PC-3 (cell line): ENCODE results near the gene PCSK2. TPM values are rescaled to one million over a fixed set of nuclear protein-coding genes. Genes with fewer than 3 reads are reported as not detected.

Experiments used
- ATAC-seq: fragments of 200-7000 bp; cut with Tn5 transposase; 2 replicates; pipeline ENCODE4 v1.9.1; 2020; ENCODE audit warnings: mild to moderate bottlenecking, moderate library complexity
- BruUV-seq: library from RNA; stranded (reverse); fragments of 400-500 nt; replicated peaks from 2 replicates; lab custom pipeline; 2021; lab: Mats Ljungman, UMichigan
- CTCF ChIA-PET: fragments of 300-600 bp; sonication (Branson Sonifier 250); formaldehyde crosslinking; loops from one replicate; lab custom pipeline; 2022; ENCODE audit warnings: antibody characterized with exemption; lab: Charles Lee
- POLR2A ChIA-PET: fragments of 300-600 bp; sonication (Branson Sonifier 250); formaldehyde crosslinking; loops from one replicate; lab custom pipeline; 2022; ENCODE audit warnings: antibody characterized with exemption; ENCODE audit not compliant: unreplicated experiment; lab: Charles Lee
- DNase-seq: peaks from one replicate; pipeline ENCODE4 v3.0.0-alpha.2; 2015
- H2AFZ ChIP-seq: fragments of 300-600 bp; sonication (generic); 2 replicates; pipeline ENCODE4 v1.6.0; 2016; ENCODE audit warnings: antibody characterized with exemption, low read length
- H3F3A ChIP-seq: fragments of 300-600 bp; sonication (generic); one replicate; pipeline ENCODE4 v1.6.0; 2017; ENCODE audit warnings: antibody characterized with exemption, low read length, control low read depth, mild to moderate bottlenecking; ENCODE audit not compliant: unreplicated experiment
- H3K27ac ChIP-seq: fragments of 300-600 bp; sonication (generic); 2 replicates; pipeline ENCODE4 v1.5.1; 2016; ENCODE audit warnings: mild to moderate bottlenecking, low read length
- H3K27me3 ChIP-seq: fragments of 300-600 bp; sonication (generic); 2 replicates; pipeline ENCODE4 v1.6.1; 2016; ENCODE audit warnings: low read length, mixed read lengths
- H3K36me3 ChIP-seq: fragments of 300-600 bp; sonication (generic); 2 replicates; pipeline ENCODE4 v1.6.1; 2016; ENCODE audit warnings: low read depth, mixed run types, low read length, mixed read lengths
- H3K4me1 ChIP-seq: fragments of 300-600 bp; sonication (generic); 2 replicates; pipeline ENCODE4 v1.5.1; 2016; ENCODE audit warnings: low read length; ENCODE audit not compliant: insufficient read depth
- H3K4me2 ChIP-seq: fragments of 300-600 bp; sonication (generic); 2 replicates; pipeline ENCODE4 v1.6.0; 2016; ENCODE audit warnings: low read length
- H3K4me3 ChIP-seq: fragments of 300-600 bp; sonication (generic); 2 replicates; pipeline ENCODE4 v1.5.1; 2016; ENCODE audit warnings: mild to moderate bottlenecking, low read length, mixed read lengths
- H3K79me2 ChIP-seq: fragments of 300-600 bp; sonication (generic); 2 replicates; pipeline ENCODE4 v1.6.1; 2017; ENCODE audit warnings: low read length, mixed read lengths
- H3K9ac ChIP-seq: fragments of 300-600 bp; sonication (generic); 2 replicates; pipeline ENCODE4 v1.6.0; 2016; ENCODE audit warnings: mild to moderate bottlenecking, low read length
- H3K9me2 ChIP-seq: fragments of 300-600 bp; sonication (generic); replicated peaks from 2 replicates; pipeline ENCODE4 v1.6.1; 2016; ENCODE audit warnings: mixed run types, low read length, mixed read lengths
- H3K9me3 ChIP-seq: fragments of 300-600 bp; sonication (generic); 2 replicates; pipeline ENCODE4 v1.6.1; 2016; ENCODE audit warnings: low read length, mixed read lengths
- H4K20me1 ChIP-seq: fragments of 300-600 bp; sonication (generic); 2 replicates; pipeline ENCODE4 v1.6.1; 2016; ENCODE audit warnings: low read length, mixed read lengths
- EZH2 ChIP-seq: fragments of 300-600 bp; sonication (generic); IDR thresholded peaks from one replicate; pipeline ENCODE4 v1.6.1; 2017; ENCODE audit warnings: antibody characterized with exemption, mild to moderate bottlenecking, low read length; ENCODE audit not compliant: unreplicated experiment
- EZH2phosphoT487 ChIP-seq: fragments of 300-600 bp; sonication (generic); IDR thresholded peaks from 2 replicates; pipeline ENCODE4 v1.6.1; 2018; ENCODE audit warnings: mild to moderate bottlenecking, antibody characterized with exemption, low read length, borderline replicate concordance
- intact Hi-C: fragments of 100-400 bp; cut with micrococcal nuclease; formaldehyde crosslinking; loops from 2 replicates; pipeline ENCODE4 v1.9.0; 2023
- total RNA-seq: library from RNA; depleted of rRNA; stranded (reverse); fragments of >200 nt; gene quantifications from 2 replicates; pipeline ENCODE4 v1.2.3, GENCODE V29; 2014
- TF ChIP-seq, protein P1 (sequence below): fragments of 300-600 bp; sonication (generic); conservative IDR thresholded peaks from 2 replicates; pipeline ENCODE4 v1.5.1; 2017; ENCODE audit warnings: antibody characterized with exemption, low read depth, mild to moderate bottlenecking, low read length

Gene PCSK2
- total RNA-seq, 1 experiment from 2014 or later = not detected

GRCh38 chr20:17533396-17533795 is 306.6 kb downstream of the PCSK2 start:
- DNase-seq (peak; percentile 61), ATAC-seq (no peak; the same call in 1 of the 2 replicates)
- Histone ChIP-seq H3K27ac (no peak overlapping the region), H2AFZ (no peak overlapping the region), H3K4me1 (peaks cover 29% of the 10 kb centered on the region), H3K9ac (no peak overlapping the region), H3K79me2 (no peaks in the 10 kb centered on the region), H3K4me3 (no peak overlapping the region), H3K36me3 (no peaks in the 10 kb centered on the region), H3K9me2 (no peaks in the 10 kb centered on the region), H3F3A (peaks cover 3% of the 10 kb centered on the region), H3K27me3 (no peaks in the 10 kb centered on the region), H3K9me3 (no peaks in the 10 kb centered on the region), H3K4me2 (no peak overlapping the region), H4K20me1 (no peaks in the 10 kb centered on the region)
- ChIA-PET CTCF (no interaction called here), POLR2A (interaction anchor here (0.6 kb wide), 2 partner anchors 40 to 804 kb away, joined by 6 read pairs; partner anchors contain the start of gene SNRPB2)
- BruUV-seq = no TSS peak
- intact Hi-C loops = loop anchor here (10.0 kb wide), 1 partner anchor 461 kb away; no protein-coding TSS in a partner anchor
- no peak for TF ChIP-seq EZH2phosphoT487
- TF ChIP-seq EZH2 = no peak
- TF ChIP-seq, protein P1, sequence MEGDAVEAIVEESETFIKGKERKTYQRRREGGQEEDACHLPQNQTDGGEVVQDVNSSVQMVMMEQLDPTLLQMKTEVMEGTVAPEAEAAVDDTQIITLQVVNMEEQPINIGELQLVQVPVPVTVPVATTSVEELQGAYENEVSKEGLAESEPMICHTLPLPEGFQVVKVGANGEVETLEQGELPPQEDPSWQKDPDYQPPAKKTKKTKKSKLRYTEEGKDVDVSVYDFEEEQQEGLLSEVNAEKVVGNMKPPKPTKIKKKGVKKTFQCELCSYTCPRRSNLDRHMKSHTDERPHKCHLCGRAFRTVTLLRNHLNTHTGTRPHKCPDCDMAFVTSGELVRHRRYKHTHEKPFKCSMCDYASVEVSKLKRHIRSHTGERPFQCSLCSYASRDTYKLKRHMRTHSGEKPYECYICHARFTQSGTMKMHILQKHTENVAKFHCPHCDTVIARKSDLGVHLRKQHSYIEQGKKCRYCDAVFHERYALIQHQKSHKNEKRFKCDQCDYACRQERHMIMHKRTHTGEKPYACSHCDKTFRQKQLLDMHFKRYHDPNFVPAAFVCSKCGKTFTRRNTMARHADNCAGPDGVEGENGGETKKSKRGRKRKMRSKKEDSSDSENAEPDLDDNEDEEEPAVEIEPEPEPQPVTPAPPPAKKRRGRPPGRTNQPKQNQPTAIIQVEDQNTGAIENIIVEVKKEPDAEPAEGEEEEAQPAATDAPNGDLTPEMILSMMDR = no peak

DNA sequence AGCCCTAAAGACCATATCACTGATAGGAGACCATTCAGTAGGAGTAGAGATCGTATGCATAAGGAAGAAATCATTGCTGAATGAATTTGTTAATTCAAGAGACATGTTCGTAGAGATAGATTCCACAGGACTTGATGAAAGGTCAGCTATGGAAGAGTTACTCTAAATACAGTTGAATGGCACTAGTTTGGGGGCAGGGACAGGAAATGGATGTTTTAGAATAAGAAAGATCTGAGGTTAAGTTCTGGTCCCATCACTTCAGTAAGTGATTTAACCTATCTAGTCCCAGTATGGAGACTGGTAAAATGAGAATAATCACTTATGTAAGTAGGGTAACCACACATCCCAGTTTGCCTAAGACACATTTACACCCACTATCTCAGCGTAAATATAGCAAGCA is 307.2 kb downstream of the PCSK2 start:
- H2AFZ ChIP-seq = no peak overlapping the region
- no peak overlapping the region for H3K27ac ChIP-seq
- ChIA-PET POLR2A (interaction anchor here (0.7 kb wide), 1 partner anchor 61 kb away, joined by 3 read pairs; no protein-coding TSS in a partner anchor), CTCF (no interaction called here)
- no peaks in the 10 kb centered on the region for H4K20me1 ChIP-seq
- H3K9me2 ChIP-seq = no peaks in the 10 kb centered on the region
- no peak overlapping the region for H3K4me3 ChIP-seq
- H3K9me3 ChIP-seq = no peaks in the 10 kb centered on the region
- H3K27me3 ChIP-seq = no peaks in the 10 kb centered on the region
- no peak for DNase-seq
- ATAC-seq = no peak
- TF ChIP-seq EZH2phosphoT487 (no peak), EZH2 (no peak)
- TF ChIP-seq, protein P1 = no peak
- no peaks in the 10 kb centered on the region for H3K36me3 ChIP-seq
- H3K4me2 ChIP-seq = no peak overlapping the region
- no peak overlapping the region for H3K9ac ChIP-seq
- intact Hi-C loops = loop anchor here (10.0 kb wide), 1 partner anchor 461 kb away; no protein-coding TSS in a partner anchor
- H3K79me2 ChIP-seq = no peaks in the 10 kb centered on the region
- BruUV-seq = no TSS peak
- peaks cover 3% of the 10 kb centered on the region for H3F3A ChIP-seq
- peaks cover 35% of the 10 kb centered on the region for H3K4me1 ChIP-seq
